GM23338 (cell line): ENCODE results near the gene EGLN3. TPM values are rescaled to one million over a fixed set of nuclear protein-coding genes. Genes with fewer than 3 reads are reported as not detected.

ENCODE experiments used
- ATAC-seq: fragments of 200-7000 bp; cut with Tn5 transposase; 3 replicates; pipeline ENCODE4 v1.9.1; 2020
- DNase-seq: peaks from one replicate; pipeline ENCODE4 v3.0.0-alpha.2; 2015; ENCODE audit warnings: low spot score
- H2AFZ ChIP-seq: fragments of 200-600 bp; sonication (generic); 2 replicates; pipeline ENCODE4 v1.8.0; 2016; ENCODE audit warnings: antibody characterized with exemption, mild to moderate bottlenecking, moderate library complexity
- H3F3A ChIP-seq: fragments of 200-600 bp; sonication (generic); replicated peaks from 2 replicates; pipeline ENCODE4 v1.8.0; 2017; ENCODE audit warnings: antibody characterized with exemption, mixed run types, low read depth
- H3K27ac ChIP-seq: fragments of 200-600 bp; sonication (generic); 2 replicates; pipeline ENCODE4 v1.6.1; 2016; ENCODE audit warnings: low read depth
- H3K27me3 ChIP-seq: fragments of 200-600 bp; sonication (generic); 2 replicates; pipeline ENCODE4 v1.8.0; 2016; ENCODE audit warnings: mild to moderate bottlenecking, mixed run types, moderate library complexity; ENCODE audit not compliant: insufficient read depth
- H3K36me3 ChIP-seq: fragments of 200-600 bp; sonication (generic); 2 replicates; pipeline ENCODE4 v1.8.0; 2016; ENCODE audit warnings: mild to moderate bottlenecking; ENCODE audit not compliant: insufficient read depth
- H3K4me1 ChIP-seq: fragments of 200-600 bp; sonication (generic); 2 replicates; pipeline ENCODE4 v1.8.0; 2016; ENCODE audit warnings: mild to moderate bottlenecking, moderate library complexity; ENCODE audit not compliant: insufficient read depth
- H3K4me2 ChIP-seq: fragments of 200-600 bp; sonication (generic); 2 replicates; pipeline ENCODE4 v1.7.1; 2017; ENCODE audit warnings: mixed run types
- H3K4me3 ChIP-seq: fragments of 200-600 bp; sonication (generic); 2 replicates; pipeline ENCODE4 v1.6.1; 2016; ENCODE audit warnings: mixed run types
- H3K79me2 ChIP-seq: fragments of 200-600 bp; sonication (generic); replicated peaks from 2 replicates; pipeline ENCODE4 v1.8.0; 2017; ENCODE audit warnings: mild to moderate bottlenecking; ENCODE audit not compliant: insufficient read depth
- H3K9me2 ChIP-seq: fragments of 200-600 bp; sonication (generic); 2 replicates; pipeline ENCODE4 v1.8.0; 2017; ENCODE audit not compliant: insufficient read depth
- H4K20me1 ChIP-seq: fragments of 200-600 bp; sonication (generic); replicated peaks from 2 replicates; pipeline ENCODE4 v1.8.0; 2017; ENCODE audit warnings: mild to moderate bottlenecking; ENCODE audit not compliant: insufficient read depth
- H3K27ac Mint-ChIP-seq: 2 replicates; pipeline ENCODE4 v1.8.0; 2020; ENCODE audit warnings: inconsistent platforms, mild to moderate bottlenecking, moderate library complexity, mixed read lengths
- H3K27me3 Mint-ChIP-seq: 3 replicates; pipeline ENCODE4 v1.8.0; 2022; ENCODE audit warnings: low read depth, mild to moderate bottlenecking, moderate library complexity, mixed read lengths, inconsistent platforms; ENCODE audit not compliant: insufficient read depth, poor library complexity
- H3K36me3 Mint-ChIP-seq: 3 replicates; pipeline ENCODE4 v1.8.0; 2021; ENCODE audit warnings: low read depth, mild to moderate bottlenecking, inconsistent platforms, moderate library complexity, mixed read lengths
- H3K4me1 Mint-ChIP-seq: 3 replicates; pipeline ENCODE4 v1.8.0; 2020; ENCODE audit warnings: mild to moderate bottlenecking, inconsistent platforms, mixed read lengths
- H3K4me3 Mint-ChIP-seq: 3 replicates; pipeline ENCODE4 v1.8.0; 2021; ENCODE audit warnings: moderate library complexity, mild to moderate bottlenecking, inconsistent platforms, mixed read lengths
- H3K9me3 Mint-ChIP-seq: 3 replicates; pipeline ENCODE4 v1.8.0; 2020; ENCODE audit warnings: moderate library complexity, mild to moderate bottlenecking, inconsistent platforms, mixed read lengths
- CREB1 ChIP-seq: fragments of 250-450 bp; sonication (Bioruptor Pico); IDR thresholded peaks from 2 replicates; pipeline ENCODE4 v1.5.0; 2020; ENCODE audit warnings: low read depth, mild to moderate bottlenecking, moderate library complexity
- EZH2 ChIP-seq: fragments of 200-600 bp; sonication (generic); IDR thresholded peaks from one replicate; pipeline ENCODE4 v1.8.0; 2017; ENCODE audit warnings: antibody characterized with exemption, mild to moderate bottlenecking, low read depth; ENCODE audit not compliant: unreplicated experiment
- EZH2phosphoT487 ChIP-seq: fragments of 200-600 bp; sonication (generic); IDR thresholded peaks from one replicate; pipeline ENCODE4 v1.8.1; 2018; ENCODE audit warnings: antibody characterized with exemption; ENCODE audit not compliant: unreplicated experiment
- JUNB ChIP-seq: IDR thresholded peaks from one replicate; pipeline ENCODE4 v1.6.1; 2016; ENCODE audit warnings: antibody characterized with exemption; ENCODE audit not compliant: unreplicated experiment
- NANOG ChIP-seq: IDR thresholded peaks from 2 replicates; pipeline ENCODE4 v1.6.1; 2016; ENCODE audit warnings: antibody characterized with exemption, borderline replicate concordance
- POLR2AphosphoS5 ChIP-seq: IDR thresholded peaks from 2 replicates; pipeline ENCODE4 v1.6.1; 2016; ENCODE audit warnings: antibody characterized with exemption, low read depth
- STAT1 ChIP-seq: IDR thresholded peaks from one replicate; pipeline ENCODE4 v1.6.1; 2016; ENCODE audit warnings: antibody characterized with exemption; ENCODE audit not compliant: unreplicated experiment
- ZNF114 ChIP-seq: fragments of 250-450 bp; sonication (Bioruptor Pico); IDR thresholded peaks from 2 replicates; pipeline ENCODE4 v1.5.0; 2020; ENCODE audit warnings: mild to moderate bottlenecking, moderate library complexity
- ZNF331 ChIP-seq: fragments of 250-450 bp; sonication (Bioruptor Pico); IDR thresholded peaks from 2 replicates; pipeline ENCODE4 v1.5.0; 2020; ENCODE audit warnings: low read depth, mild to moderate bottlenecking, moderate library complexity
- polyA plus RNA-seq: library from polyadenylated mRNA; unstranded; fragments of >200 nt; fragmentation: Nextera tagmentation; extraction: Ambion mirVana; gene quantifications from 2 replicates; pipeline ENCODE4 v1.2.1, GENCODE V29; 2016
- total RNA-seq: library from RNA; depleted of rRNA; stranded (reverse); fragments of >200 nt; shearing (Covaris generic); gene quantifications from 2 replicates; pipeline ENCODE4 v1.2.3, GENCODE V29; 2014
- TF ChIP-seq, protein P1 (sequence below), 2 experiments: fragments of 200-600 bp in 1 of 2; sonication (generic) in 1 of 2; conservative IDR thresholded peaks; 2 replicates each; pipeline versions ENCODE4 v1.5.1 to v1.6.1; 2016 to 2017; ENCODE audit warnings: antibody characterized with exemption in 2 of 2, low read depth in 2 of 2, mild to moderate bottlenecking in 2 of 2, moderate library complexity in 1 of 2
- TF ChIP-seq, protein P2 (sequence below): fragments of 250-450 bp; sonication (Bioruptor Pico); IDR thresholded peaks from 2 replicates; pipeline ENCODE4 v1.5.0; 2020; ENCODE audit warnings: mild to moderate bottlenecking, moderate library complexity
- TF ChIP-seq, protein P3 (sequence below): IDR thresholded peaks from 2 replicates; pipeline ENCODE4 v1.6.1; 2016; ENCODE audit warnings: antibody characterized with exemption
- TF ChIP-seq, protein P4 (sequence below): IDR thresholded peaks from one replicate; pipeline ENCODE4 v1.6.1; 2018; ENCODE audit warnings: antibody characterized with exemption; ENCODE audit not compliant: unreplicated experiment

EGLN3 gene
- total and polyA plus RNA-seq, 2 experiments from 2014 or later: 26.8 to 42.9 TPM

DNA sequence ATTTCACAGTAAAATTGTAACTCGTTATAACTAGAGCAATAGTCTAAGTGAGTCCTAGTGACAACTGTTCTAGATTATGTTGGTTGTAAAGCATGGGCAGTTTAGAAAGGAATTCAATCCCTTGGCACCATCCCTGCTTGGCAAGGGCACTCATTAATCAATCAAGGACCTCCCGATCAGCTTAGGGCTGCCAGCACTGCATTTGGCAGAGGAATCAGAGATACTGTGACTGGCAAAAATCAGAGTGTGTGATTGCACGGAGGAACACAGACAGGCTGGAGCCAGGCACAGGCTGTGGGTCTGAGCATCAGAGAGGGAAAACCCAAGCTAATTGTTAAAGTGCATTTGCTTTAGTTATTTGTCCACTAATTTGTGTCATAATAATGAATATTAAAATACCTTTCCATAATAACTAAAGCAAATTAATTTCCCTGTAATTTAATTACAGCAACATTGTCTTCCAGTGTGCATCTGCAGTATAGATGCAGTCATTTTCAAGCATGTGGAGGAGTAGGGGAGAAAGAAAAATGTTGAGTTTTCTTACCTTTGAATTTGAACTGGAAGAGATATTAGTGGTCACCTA lies 3.2 kb upstream of the EGLN3 start:
- peaks cover 11% of the 10 kb centered on the region for H3K27me3 ChIP-seq
- H3K79me2 ChIP-seq: peaks cover 11% of the 10 kb centered on the region
- H3F3A ChIP-seq: no peaks in the 10 kb centered on the region
- H3K27ac ChIP-seq: no peak overlapping the region
- H3K4me3 ChIP-seq: no peak overlapping the region
- peaks cover 5% of the 10 kb centered on the region; the same call in 1 of the 2 replicates for H4K20me1 ChIP-seq
- peaks cover 14% of the 10 kb centered on the region for H3K4me1 Mint-ChIP-seq
- TF ChIP-seq CREB1 (CRISPR knock-in tag) (no peak), ZNF114 (CRISPR knock-in tag) (no peak), ZNF331 (CRISPR knock-in tag) (no peak), JUNB (no peak), NANOG (no peak), EZH2 (no peak), EZH2phosphoT487 (no peak), STAT1 (no peak), POLR2AphosphoS5 (no peak)
- TF ChIP-seq, protein P1, sequence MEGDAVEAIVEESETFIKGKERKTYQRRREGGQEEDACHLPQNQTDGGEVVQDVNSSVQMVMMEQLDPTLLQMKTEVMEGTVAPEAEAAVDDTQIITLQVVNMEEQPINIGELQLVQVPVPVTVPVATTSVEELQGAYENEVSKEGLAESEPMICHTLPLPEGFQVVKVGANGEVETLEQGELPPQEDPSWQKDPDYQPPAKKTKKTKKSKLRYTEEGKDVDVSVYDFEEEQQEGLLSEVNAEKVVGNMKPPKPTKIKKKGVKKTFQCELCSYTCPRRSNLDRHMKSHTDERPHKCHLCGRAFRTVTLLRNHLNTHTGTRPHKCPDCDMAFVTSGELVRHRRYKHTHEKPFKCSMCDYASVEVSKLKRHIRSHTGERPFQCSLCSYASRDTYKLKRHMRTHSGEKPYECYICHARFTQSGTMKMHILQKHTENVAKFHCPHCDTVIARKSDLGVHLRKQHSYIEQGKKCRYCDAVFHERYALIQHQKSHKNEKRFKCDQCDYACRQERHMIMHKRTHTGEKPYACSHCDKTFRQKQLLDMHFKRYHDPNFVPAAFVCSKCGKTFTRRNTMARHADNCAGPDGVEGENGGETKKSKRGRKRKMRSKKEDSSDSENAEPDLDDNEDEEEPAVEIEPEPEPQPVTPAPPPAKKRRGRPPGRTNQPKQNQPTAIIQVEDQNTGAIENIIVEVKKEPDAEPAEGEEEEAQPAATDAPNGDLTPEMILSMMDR (conservative IDR thresholded peaks at IDR 0.05; ENCODE audit: low read depth in 2 of 2): no peak
- TF ChIP-seq, protein P2, sequence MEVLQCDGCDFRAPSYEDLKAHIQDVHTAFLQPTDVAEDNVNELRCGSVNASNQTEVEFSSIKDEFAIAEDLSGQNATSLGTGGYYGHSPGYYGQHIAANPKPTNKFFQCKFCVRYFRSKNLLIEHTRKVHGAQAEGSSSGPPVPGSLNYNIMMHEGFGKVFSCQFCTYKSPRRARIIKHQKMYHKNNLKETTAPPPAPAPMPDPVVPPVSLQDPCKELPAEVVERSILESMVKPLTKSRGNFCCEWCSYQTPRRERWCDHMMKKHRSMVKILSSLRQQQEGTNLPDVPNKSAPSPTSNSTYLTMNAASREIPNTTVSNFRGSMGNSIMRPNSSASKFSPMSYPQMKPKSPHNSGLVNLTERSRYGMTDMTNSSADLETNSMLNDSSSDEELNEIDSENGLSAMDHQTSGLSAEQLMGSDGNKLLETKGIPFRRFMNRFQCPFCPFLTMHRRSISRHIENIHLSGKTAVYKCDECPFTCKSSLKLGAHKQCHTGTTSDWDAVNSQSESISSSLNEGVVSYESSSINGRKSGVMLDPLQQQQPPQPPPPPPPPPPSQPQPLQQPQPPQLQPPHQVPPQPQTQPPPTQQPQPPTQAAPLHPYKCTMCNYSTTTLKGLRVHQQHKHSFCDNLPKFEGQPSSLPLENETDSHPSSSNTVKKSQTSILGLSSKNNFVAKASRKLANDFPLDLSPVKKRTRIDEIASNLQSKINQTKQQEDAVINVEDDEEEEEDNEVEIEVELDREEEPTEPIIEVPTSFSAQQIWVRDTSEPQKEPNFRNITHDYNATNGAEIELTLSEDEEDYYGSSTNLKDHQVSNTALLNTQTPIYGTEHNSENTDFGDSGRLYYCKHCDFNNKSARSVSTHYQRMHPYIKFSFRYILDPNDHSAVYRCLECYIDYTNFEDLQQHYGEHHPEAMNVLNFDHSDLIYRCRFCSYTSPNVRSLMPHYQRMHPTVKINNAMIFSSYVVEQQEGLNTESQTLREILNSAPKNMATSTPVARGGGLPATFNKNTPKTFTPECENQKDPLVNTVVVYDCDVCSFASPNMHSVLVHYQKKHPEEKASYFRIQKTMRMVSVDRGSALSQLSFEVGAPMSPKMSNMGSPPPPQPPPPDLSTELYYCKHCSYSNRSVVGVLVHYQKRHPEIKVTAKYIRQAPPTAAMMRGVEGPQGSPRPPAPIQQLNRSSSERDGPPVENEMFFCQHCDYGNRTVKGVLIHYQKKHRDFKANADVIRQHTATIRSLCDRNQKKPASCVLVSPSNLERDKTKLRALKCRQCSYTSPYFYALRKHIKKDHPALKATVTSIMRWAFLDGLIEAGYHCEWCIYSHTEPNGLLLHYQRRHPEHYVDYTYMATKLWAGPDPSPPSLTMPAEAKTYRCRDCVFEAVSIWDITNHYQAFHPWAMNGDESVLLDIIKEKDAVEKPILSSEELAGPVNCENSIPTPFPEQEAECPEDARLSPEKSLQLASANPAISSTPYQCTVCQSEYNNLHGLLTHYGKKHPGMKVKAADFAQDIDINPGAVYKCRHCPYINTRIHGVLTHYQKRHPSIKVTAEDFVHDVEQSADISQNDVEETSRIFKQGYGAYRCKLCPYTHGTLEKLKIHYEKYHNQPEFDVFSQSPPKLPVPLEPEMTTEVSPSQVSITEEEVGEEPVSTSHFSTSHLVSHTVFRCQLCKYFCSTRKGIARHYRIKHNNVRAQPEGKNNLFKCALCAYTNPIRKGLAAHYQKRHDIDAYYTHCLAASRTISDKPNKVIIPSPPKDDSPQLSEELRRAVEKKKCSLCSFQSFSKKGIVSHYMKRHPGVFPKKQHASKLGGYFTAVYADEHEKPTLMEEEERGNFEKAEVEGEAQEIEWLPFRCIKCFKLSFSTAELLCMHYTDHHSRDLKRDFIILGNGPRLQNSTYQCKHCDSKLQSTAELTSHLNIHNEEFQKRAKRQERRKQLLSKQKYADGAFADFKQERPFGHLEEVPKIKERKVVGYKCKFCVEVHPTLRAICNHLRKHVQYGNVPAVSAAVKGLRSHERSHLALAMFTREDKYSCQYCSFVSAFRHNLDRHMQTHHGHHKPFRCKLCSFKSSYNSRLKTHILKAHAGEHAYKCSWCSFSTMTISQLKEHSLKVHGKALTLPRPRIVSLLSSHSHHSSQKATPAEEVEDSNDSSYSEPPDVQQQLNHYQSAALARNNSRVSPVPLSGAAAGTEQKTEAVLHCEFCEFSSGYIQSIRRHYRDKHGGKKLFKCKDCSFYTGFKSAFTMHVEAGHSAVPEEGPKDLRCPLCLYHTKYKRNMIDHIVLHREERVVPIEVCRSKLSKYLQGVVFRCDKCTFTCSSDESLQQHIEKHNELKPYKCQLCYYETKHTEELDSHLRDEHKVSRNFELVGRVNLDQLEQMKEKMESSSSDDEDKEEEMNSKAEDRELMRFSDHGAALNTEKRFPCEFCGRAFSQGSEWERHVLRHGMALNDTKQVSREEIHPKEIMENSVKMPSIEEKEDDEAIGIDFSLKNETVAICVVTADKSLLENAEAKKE (CRISPR knock-in tag): no peak
- TF ChIP-seq, protein P3, sequence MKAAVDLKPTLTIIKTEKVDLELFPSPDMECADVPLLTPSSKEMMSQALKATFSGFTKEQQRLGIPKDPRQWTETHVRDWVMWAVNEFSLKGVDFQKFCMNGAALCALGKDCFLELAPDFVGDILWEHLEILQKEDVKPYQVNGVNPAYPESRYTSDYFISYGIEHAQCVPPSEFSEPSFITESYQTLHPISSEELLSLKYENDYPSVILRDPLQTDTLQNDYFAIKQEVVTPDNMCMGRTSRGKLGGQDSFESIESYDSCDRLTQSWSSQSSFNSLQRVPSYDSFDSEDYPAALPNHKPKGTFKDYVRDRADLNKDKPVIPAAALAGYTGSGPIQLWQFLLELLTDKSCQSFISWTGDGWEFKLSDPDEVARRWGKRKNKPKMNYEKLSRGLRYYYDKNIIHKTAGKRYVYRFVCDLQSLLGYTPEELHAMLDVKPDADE: no peak
- TF ChIP-seq, protein P4, sequence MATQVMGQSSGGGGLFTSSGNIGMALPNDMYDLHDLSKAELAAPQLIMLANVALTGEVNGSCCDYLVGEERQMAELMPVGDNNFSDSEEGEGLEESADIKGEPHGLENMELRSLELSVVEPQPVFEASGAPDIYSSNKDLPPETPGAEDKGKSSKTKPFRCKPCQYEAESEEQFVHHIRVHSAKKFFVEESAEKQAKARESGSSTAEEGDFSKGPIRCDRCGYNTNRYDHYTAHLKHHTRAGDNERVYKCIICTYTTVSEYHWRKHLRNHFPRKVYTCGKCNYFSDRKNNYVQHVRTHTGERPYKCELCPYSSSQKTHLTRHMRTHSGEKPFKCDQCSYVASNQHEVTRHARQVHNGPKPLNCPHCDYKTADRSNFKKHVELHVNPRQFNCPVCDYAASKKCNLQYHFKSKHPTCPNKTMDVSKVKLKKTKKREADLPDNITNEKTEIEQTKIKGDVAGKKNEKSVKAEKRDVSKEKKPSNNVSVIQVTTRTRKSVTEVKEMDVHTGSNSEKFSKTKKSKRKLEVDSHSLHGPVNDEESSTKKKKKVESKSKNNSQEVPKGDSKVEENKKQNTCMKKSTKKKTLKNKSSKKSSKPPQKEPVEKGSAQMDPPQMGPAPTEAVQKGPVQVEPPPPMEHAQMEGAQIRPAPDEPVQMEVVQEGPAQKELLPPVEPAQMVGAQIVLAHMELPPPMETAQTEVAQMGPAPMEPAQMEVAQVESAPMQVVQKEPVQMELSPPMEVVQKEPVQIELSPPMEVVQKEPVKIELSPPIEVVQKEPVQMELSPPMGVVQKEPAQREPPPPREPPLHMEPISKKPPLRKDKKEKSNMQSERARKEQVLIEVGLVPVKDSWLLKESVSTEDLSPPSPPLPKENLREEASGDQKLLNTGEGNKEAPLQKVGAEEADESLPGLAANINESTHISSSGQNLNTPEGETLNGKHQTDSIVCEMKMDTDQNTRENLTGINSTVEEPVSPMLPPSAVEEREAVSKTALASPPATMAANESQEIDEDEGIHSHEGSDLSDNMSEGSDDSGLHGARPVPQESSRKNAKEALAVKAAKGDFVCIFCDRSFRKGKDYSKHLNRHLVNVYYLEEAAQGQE: no peak
- no peak overlapping the region for H3K4me3 Mint-ChIP-seq
- no peak overlapping the region for H2AFZ ChIP-seq
- H3K9me2 ChIP-seq: no peaks in the 10 kb centered on the region
- no peaks in the 10 kb centered on the region for H3K9me3 Mint-ChIP-seq
- H3K27me3 Mint-ChIP-seq: peaks cover 17% of the 10 kb centered on the region
- ATAC-seq (no peak), DNase-seq (no peak)
- no peaks in the 10 kb centered on the region for H3K36me3 Mint-ChIP-seq
- no peak overlapping the region for H3K27ac Mint-ChIP-seq
- H3K4me2 ChIP-seq: no peak overlapping the region
- H3K36me3 ChIP-seq: no peaks in the 10 kb centered on the region
- peaks cover 6% of the 10 kb centered on the region; the same call in 1 of the 2 replicates for H3K4me1 ChIP-seq
